Dendritic cell treated with granulocyte-macrophage colony-stimulating factor and Interleukin-4, amounts not matched to agents 40 ng/mL and 50 ng/mL, for 4 days (primary cell): ENCODE data around the gene SLMAP.

Experiments used
- H3K27ac Mint-ChIP-seq: one replicate; pipeline ENCODE4 v1.8.0; 2022; ENCODE audit warnings: mild to moderate bottlenecking, mixed read lengths
- H3K27me3 Mint-ChIP-seq: one replicate; pipeline ENCODE4 v1.8.0; 2022; ENCODE audit warnings: mild to moderate bottlenecking, mixed read lengths
- H3K36me3 Mint-ChIP-seq: one replicate; pipeline ENCODE4 v1.8.0; 2022; ENCODE audit warnings: low read depth, mixed read lengths
- H3K4me1 Mint-ChIP-seq: one replicate; pipeline ENCODE4 v1.8.0; 2022; ENCODE audit warnings: low read depth, mixed read lengths
- H3K4me3 Mint-ChIP-seq: one replicate; pipeline ENCODE4 v1.8.0; 2022; ENCODE audit warnings: mild to moderate bottlenecking, moderate library complexity, mixed read lengths
- H3K9me3 Mint-ChIP-seq: one replicate; pipeline ENCODE4 v1.8.0; 2022; ENCODE audit warnings: mixed read lengths
- intact Hi-C: fragments of 100-400 bp; cut with micrococcal nuclease; formaldehyde crosslinking; loops from one replicate; pipeline ENCODE4 v1.15.0; 2022

SLMAP gene

GRCh38 chr3:57977818-57978235 is 221.7 kb downstream of the SLMAP start:
- H3K4me3 Mint-ChIP-seq = no peak overlapping the region
- H3K27ac Mint-ChIP-seq = no peak overlapping the region
- no peaks in the 10 kb centered on the region for H3K36me3 Mint-ChIP-seq
- no peaks in the 10 kb centered on the region for H3K9me3 Mint-ChIP-seq
- peaks cover 5% of the 10 kb centered on the region for H3K27me3 Mint-ChIP-seq
- intact Hi-C loops = no loop called here
- H3K4me1 Mint-ChIP-seq = peaks cover 53% of the 10 kb centered on the region

- intact Hi-C loops = no loop called here
- Mint-ChIP-seq H3K4me3 (no peak overlapping the region), H3K9me3 (no peaks in the 10 kb centered on the region), H3K27ac (no peak overlapping the region), H3K36me3 (no peaks in the 10 kb centered on the region), H3K4me1 (peaks cover 53% of the 10 kb centered on the region), H3K27me3 (peaks cover 4% of the 10 kb centered on the region)
Observed at GRCh38 chr3:57978316-57978715, 222.2 kb downstream of the SLMAP start.
